ENCODE results near the gene SRCAP.

The SRCAP gene

GRCh38 chr16:30760001-30760559 lies 61.1 kb downstream of the SRCAP start:
- no peak for DNase-seq (ENCODE audit: low read depth)

DNA sequence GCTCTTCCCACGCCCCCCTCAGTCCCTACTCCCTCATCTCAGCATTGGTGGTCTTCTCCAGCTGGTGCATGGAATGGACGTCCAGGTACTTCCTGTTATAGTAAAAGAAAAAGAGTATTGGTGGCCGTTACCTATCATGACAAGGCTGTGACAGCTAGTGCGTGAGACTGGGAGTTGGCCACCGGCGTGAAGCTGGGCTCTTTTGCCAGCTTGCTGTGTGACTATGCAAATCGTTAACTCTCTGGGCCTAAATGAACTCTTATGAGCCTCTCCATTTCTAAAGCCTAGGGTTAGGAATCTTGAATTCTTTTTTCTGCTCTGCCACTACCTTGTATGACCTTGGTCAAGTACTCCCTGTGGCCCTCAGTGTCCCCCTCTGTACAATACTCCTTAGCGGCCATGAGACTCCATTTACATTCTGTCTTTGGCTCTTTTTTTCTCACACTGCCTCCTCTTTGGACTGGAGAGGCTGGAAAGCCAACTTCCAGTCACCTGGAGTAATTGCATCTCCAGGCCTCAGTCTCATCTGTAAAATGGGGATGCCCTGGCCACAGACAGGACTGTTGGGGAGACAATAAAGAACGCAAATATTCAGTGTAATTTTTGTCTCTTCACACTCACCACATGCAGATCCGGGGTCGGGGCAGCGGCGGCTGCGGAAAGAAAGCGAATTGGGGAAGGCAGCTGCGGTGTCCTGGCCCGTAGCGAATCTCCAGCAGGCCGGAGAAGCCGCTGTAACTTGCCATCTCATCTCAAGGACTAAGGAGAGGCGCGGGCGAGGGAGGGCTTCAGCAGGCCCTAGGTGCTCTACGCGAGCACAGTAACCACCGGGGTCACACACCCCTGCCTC lies 61.8 kb downstream of the SRCAP start:
- no peak for DNase-seq (ENCODE audit: low read depth)

- DNase-seq (ENCODE audit: low read depth) = peak; percentile 30
Measured at GRCh38 chr16:30761427-30761927, 62.5 kb downstream of the SRCAP start.

- peak; percentile 98 for DNase-seq (ENCODE audit: low read depth)
Measured at GRCh38 chr16:30761928-30762902, 63.2 kb downstream of the SRCAP start, which contains the start of the genes CFAP119 and RNF40. CFAP119 (minus strand) TSS chr16:30762062; CDS start chr16:30761748, 314 bp downstream. RNF40 (plus strand) TSS chr16:30762322; CDS start chr16:30762546, 224 bp downstream.

- DNase-seq (ENCODE audit: low read depth) = no peak
Measured at GRCh38 chr16:30762991-30763725, 64.2 kb downstream of the SRCAP start.

DNA sequence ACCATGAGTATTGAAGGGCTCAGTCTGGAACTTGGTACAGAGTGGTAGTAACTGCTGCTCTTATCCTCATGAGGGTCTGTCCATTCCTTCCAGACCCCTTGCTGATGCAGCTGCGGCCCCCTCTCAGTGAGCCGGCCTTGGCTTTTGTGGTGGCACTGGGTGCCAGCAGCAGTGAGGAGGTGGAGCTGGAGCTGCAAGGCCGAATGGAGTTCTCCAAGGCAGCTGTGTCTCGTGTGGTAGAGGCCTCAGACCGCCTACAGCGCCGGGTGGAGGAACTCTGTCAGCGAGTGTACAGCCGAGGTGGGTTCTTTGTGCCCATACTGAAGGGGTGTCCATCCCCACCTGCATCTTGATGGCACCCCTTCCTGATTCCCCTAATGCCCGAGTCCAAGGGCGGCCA lies 65.1 kb downstream of the SRCAP start:
- no peak for DNase-seq (ENCODE audit: low read depth)

DNA sequence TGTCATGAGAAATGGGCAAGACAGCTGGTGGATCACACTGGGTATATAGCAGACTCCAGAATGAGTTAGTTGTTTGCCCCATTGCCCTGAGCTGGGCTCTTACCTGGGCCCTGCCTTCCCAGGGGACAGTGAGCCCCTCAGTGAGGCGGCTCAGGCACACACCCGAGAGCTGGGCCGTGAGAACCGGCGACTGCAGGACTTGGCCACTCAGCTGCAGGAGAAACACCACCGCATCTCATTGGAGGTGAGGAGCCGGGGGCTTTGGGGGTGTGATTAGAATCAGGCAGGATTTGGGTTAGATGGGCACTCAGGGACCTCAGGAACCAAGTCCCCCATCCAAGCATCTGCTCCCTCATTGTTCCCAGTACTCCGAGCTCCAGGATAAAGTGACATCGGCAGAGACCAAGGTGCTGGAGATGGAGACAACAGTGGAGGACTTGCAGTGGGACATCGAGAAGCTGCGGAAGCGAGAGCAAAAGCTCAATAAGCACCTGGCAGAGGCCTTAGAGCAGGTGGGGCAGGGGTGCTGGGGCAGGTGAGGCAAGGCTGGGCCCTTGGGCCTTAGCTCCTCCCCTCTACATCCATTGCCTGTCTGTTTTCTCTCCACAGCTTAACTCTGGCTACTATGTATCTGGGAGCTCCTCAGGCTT lies 66.0 kb downstream of the SRCAP start:
- no peak for DNase-seq (ENCODE audit: low read depth)

DNA sequence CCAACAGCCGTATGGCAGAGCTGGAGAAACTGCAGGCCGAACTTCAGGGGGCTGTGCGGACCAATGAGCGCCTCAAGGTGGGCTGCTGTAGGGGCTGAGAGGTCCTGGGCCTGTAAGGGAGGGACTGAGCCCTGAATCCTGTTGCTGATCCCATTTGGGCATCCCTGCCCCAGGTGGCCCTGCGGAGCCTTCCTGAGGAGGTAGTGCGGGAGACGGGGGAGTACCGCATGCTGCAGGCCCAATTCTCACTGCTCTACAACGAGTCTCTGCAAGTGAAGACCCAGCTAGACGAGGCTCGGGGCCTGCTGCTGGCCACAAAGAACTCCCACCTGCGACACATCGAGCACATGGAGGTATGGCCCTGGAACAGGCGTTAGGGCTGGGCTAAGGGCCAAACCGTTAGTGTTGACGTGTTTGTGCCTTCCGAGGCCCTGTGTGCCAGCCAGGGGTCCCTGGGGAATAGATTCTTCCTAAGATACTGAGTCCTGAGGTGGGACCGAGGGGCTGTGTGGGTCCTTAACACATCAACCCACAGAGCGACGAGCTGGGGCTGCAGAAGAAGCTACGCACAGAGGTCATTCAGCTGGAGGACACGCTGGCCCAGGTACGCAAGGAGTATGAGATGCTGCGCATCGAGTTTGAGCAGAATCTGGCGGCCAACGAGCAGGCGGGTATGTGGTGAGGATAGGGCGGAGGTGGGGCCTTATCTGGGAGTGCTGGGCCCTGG lies 67.4 kb downstream of the SRCAP start:
- no peak for DNase-seq (ENCODE audit: low read depth)

- DNase-seq (ENCODE audit: low read depth) = no peak
Measured at GRCh38 chr16:30766933-30767284, 67.9 kb downstream of the SRCAP start.

DNA sequence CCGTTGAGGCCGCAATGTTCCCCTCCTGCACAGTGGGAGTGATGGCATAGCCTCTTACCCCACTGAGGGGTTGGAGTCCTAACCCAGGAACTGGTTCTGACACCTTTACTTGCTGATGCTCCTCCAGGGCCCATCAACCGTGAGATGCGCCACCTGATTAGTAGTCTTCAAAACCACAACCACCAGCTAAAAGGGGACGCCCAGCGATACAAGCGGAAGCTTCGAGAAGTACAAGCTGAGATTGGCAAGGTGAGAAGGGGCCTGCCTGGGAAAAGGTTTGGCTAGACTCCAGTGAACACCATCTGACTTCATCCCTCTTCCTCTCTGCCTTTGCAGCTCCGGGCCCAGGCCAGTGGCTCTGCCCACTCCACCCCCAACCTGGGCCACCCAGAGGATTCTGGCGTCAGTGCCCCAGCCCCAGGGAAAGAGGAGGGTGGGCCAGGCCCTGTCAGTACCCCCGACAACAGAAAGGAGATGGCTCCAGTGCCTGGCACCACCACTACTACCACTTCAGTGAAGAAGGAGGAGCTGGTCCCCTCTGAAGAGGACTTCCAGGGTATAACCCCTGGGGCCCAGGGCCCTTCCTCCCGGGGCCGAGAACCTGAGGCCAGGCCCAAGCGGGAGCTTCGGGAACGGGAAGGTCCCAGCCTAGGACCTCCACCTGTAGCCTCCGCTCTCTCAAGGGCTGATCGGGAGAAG lies 68.9 kb downstream of the SRCAP start:
- no peak for DNase-seq (ENCODE audit: low read depth)

DNA sequence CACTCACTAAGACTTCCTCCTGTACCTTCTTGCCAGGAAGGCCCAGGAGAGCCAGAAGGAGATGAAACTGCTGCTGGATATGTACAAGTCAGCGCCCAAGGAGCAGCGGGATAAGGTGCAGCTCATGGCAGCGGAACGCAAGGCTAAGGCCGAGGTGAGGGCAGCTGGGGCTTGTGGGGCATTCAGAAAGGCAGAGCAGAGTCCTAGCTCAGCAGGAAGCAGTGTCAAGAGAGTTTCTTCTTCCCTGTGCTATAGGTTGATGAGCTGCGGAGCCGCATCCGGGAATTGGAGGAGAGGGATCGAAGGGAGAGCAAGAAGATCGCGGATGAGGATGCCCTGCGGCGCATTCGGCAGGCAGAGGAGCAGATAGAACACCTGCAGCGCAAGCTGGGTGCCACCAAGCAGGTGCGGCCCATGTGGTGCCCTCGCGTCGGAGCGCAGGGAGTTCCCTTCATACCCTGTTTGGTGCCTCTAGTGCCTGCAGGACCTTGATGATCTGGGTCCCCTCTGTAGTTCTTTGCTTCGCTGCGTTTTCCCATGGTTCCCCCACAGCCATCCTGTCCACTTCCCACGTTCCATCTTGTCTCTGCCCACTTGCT lies 69.7 kb downstream of the SRCAP start:
- no peak for DNase-seq (ENCODE audit: low read depth)

DNA sequence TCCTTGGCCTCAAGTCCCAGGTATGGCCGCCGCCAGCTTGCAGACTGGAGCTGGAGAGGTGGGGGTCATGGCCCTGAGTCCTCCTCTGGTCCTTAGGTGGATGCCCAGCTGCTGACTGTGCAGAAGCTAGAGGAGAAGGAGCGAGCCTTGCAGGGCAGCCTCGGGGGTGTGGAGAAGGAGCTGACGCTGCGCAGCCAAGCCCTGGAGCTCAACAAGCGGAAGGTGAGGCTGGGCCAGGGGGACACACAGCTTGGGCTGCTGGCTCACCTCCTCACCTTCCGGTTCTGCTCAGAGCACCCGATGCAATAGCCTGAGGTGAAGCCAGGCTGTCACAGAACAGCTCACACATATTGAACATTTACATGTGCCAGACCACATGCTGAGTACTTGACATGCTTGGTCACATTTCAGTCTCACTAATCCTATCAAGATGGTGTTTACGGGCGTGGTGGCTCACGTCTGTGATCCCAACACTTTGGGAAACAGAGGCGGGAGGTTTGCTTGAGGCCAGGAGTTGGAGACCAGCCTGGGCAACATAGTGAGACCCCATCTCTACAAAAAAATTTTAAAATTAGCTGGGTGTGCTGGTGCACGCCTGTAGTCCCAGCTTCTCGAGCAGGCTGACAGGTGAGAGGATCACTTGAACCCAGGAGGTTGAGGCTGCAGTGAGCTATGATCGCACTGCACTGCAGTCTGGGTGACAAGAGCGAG lies 70.6 kb downstream of the SRCAP start:
- no peak for DNase-seq (ENCODE audit: low read depth)

DNA sequence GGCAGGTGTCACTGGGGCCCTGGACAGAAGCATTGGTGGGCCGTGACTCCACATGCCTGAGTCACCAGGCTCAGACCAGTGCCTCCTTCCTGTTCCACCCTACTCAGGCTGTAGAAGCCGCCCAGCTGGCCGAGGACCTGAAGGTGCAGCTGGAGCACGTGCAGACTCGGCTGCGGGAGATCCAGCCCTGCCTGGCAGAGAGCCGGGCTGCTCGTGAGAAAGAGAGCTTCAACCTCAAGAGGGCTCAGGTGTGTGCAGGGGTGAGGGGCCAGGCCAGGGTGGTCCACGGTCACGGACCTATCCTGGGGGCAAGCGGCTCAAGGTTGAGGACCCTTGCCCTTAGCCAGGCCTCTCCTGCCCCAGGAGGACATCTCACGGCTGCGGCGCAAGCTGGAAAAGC lies 72.8 kb downstream of the SRCAP start:
- DNase-seq (ENCODE audit: low read depth) = peak; percentile 28

- no peak for DNase-seq (ENCODE audit: low read depth)
Measured at GRCh38 chr16:30773826-30774225, 74.9 kb downstream of the SRCAP start.

GRCh38 chr16:30774367-30775130 lies 75.6 kb downstream of the SRCAP start:
- no peak for DNase-seq (ENCODE audit: low read depth)

DNA sequence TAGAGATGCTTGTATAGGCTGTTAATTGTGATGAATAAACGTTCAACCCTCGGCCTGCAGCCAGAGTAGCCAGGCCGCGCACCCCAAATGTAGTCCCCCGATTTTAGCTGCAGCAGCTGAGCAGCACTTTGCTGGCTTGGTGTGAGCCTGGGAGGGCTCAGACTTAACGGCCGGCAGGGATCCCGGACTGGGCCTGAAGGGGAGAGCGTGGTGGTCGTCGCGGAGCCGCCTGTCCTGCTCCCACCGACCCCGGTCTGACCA lies 76.1 kb downstream of the SRCAP start:
- no peak for DNase-seq (ENCODE audit: low read depth)

- DNase-seq (ENCODE audit: low read depth) = peak; percentile 84
Measured at GRCh38 chr16:30775392-30776188, 76.6 kb downstream of the SRCAP start.

Measured in iris pigment epithelial cell (primary cell).